HG02642 (cell line): ENCODE measurements around the gene PFKFB2.
A peak's percentile ranks its signal among the peaks of the same experiment; 100 is the strongest.

ENCODE experiments used
- ATAC-seq: cut with Tn5 transposase; IDR thresholded peaks from one replicate; pipeline ENCODE4 v1.9.1; 2021; ENCODE audit warnings: mild to moderate bottlenecking; ENCODE audit not compliant: unreplicated experiment, poor library complexity

Gene PFKFB2

GRCh38 chr1:207052911-207053769, at the start of gene PFKFB2:
PFKFB2 (plus strand) TSS chr1:207053275; CDS start chr1:207054718, 1,443 bp downstream.
- peak; percentile 79 for ATAC-seq

DNA sequence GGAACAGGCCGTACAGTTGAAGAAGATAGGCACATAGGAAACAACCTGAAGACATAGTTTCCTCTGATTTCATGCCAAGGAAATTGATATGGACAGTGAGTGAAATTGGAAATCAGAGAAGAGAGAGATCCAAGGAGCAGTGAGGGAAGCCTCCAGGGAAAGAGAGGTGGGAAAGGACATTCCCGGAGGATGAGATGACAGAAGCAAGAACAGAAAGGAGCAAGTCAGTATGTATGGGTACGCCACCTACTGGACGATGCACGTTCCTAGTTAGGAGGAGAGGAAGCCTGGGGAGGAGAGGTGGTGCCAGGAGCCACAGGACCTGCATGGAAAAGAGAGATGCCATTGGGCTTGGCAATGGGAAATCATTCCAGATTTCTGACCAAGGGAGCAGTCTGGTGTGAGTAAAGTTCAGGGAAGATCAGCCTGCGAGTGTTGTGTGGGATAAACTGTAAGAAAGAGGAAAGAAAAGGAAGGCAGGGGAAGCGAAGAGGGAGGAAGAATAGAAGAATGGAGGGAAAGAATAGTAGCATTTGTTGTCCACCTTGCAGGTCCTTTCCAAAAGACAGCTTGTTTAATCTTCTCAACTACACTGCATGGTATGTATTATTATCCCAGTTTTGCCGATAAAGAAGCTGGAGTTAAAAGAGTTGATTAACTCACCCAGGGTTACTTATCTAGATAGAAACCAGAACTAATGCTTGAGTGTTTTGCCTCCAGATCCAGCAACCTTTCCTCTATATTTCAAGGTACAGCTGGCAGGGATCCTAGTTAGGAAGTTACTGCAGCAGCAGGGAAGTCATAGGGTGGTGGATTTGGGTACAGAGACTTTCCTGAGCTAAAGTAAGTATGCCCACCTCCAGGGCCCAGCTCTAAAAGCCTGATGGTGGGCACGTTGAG, 47.9 kb upstream of the PFKFB2 start:
- no peak for ATAC-seq

DNA sequence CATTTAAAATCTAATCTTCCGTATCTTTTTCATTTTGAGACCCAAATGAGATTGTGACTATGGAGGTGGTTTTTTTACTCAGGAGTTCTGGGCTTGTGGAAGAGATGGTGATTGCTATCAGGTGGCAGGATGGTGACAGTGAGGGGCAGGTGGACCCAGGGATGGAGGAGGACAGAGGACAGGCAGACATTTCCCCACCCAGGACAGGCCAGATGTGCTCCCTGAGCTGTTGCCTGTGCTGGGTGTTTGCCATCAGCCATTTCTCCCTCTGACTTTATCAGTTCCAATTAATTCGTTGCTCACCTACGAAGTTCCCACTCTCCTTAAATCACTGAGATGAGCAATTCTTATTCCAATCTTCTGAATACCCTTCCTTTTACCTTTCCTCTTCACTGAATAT, 47.0 kb upstream of the PFKFB2 start:
- ATAC-seq: no peak

DNA sequence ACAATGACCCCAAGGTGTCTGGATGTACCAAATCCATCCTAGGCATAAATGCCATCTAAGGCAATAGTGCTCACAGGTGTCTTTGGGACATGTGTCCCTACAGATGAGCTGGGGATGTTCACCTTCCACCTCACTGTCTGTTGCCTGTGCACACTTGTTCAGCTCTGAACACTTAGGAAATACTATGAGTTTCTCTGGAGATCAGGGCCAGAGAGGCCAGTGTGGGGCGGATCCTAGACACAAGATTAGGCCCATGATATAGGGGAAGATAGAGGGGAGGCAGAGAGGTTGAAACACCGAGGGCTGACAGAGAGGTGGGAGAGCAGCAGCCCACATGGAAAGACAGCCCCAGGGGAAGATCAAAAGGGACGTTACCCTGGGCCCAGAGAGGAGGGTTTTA, 46.2 kb upstream of the PFKFB2 start:
- ATAC-seq: no peak

- ATAC-seq: no peak
These were observed 45.6 kb upstream of the PFKFB2 start for GRCh38 chr1:207007352-207008033.

- no peak for ATAC-seq
These were observed 43.8 kb upstream of the PFKFB2 start for GRCh38 chr1:207009182-207009850.

DNA sequence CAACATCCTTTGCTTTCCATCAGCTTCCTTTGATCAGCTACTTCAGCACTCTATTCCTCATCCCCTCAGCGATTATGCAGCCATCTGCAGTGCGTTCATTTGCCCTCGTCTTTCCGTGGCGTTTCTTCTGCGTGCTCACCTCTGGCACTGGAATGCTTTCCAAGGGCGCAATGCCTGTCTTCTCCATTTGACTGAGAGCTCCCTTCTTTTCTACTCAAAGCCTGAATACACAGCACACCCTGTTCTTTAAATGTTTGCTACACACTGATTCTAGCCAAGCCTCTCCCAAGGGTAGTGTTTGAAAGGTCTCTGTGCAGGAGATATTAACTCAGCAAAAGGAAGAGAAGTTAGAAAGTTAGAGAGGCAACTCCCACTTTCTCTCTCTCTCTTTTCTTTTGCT, 43.1 kb upstream of the PFKFB2 start:
- no peak for ATAC-seq

GRCh38 chr1:207010726-207011125, 42.3 kb upstream of the PFKFB2 start:
- ATAC-seq: no peak

GRCh38 chr1:207013321-207014085, 39.6 kb upstream of the PFKFB2 start:
- no peak for ATAC-seq

GRCh38 chr1:207014728-207015127, 38.3 kb upstream of the PFKFB2 start:
- no peak for ATAC-seq

DNA sequence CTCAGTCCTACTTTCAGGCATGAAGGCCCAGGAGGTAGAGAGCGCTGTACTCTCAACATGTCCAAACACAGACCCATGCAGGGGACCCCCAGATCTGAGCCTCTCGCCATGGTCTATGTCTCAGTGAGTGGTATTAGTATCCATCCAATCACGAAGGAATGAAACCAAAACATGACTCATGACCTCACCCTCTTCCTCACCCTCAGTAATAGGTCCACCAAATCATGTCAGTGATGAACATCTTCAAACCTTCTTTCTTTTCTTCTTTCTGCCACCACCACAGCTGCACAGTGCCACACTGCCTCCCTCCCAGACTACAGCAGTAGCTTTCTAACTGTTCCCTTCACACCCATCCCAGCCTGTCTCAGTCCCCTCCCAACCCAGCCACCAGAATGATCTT, 37.3 kb upstream of the PFKFB2 start:
- ATAC-seq: no peak

DNA sequence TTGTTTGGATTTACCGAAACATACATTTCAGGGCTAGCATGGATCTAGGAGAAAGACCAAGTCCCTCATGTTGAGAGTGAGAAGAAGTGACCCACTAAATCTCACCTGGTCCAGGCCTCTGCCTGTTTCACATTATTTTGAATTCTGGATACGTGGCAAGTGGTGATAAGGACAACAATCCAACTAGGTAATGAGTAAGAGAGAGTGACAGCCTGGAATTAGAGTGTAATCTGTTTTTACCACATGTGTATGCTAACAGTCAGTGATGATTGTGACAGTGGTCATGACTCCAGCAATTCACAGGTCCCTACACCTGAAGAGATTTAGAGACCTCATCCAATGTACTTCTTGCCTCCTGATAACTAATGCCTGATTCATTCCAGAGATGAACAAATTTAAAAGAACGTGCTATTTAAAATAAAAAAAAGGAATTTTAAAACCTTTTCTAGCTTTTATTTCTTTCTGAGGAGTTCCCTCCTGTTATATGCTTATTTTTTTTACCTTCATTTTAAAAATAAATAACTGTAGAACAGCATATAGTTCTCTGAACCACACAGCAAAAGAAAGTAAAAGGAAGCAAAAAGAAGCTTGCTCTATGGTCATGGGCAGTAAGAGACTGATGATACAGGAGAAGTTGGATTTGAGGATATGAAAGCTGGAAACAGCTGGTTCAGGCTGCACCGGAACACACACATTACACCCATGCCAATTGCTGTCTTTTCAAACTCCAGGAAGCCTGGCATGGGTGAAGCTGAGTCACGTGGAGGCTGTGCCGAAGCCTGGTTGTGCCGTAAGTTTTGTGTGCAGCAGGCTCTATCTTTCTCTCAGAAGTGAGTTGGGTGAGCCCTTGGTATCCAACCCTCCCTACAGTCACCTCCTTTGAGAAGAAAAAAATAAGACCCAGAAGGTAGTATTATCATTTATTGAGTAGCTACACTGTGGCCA, 35.2 kb upstream of the PFKFB2 start:
- ATAC-seq: no peak

- no peak for ATAC-seq
These were observed 34.4 kb upstream of the PFKFB2 start for GRCh38 chr1:207018707-207019106.

DNA sequence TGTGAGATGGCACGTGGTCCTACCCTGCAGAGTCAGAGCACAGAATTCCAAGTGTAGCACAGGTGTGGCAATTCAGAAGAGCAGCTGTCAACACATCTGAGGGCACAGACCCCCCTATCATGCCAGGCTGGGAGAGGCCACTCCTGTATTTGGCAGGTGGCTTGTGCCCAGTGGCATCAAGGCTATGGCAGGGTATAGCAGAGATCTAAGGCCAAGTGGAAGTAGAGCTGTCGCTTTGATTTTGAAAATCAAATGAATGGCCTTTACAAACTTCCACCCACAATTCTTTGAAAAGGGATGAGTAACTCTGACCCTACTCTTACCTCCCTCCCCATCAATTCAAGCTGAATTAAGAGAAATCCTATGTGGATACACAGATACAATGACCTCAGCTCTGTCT, 33.9 kb upstream of the PFKFB2 start:
- ATAC-seq: no peak

DNA sequence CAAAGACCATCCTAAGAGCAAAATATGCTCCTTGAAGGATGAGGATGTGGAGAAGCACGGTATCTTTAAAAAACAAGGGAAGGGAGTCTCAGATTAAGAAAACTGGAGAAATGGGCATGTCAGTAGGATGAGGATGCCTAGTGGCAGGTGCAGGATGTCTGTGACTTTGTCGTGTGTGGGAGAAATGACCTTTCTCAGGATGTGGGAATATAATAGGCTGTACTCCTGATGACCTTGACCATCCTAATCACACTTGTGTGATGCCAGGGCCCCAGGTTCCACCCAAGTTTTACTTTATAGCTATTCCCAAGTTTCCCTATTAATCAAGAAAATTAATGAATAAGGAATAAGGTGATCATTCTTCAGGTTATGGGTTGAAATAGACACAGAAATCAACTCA, 33.4 kb upstream of the PFKFB2 start:
- no peak for ATAC-seq

DNA sequence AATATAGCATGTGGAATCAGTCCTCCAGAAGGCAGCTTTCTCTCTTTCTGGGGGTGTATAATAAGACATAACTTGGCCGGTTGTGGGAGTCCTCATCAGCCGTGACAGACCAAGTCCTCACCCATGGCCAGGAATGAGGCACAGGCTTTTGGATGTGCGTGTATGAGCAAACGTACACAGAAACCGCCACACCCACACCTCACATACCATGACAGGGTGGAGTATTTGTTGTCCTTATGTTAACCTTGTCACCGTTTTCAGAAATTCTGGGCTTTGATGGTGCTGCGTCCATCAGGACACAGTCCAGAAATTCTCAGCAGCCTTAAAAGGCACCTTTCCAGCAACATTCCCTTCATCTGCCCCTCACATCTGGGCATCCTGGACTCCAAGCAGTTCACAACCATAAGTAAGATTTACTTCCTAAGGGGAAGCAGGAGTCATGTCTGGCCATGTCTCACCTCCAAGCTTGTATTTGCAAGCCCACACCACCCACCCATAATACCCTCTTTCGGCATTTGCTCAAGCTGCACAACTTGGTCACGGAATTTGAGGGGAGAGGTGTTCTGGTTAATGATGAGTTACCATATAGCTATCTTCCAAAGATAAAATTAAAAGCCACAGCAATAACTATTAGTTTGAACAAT, 32.9 kb upstream of the PFKFB2 start:
- no peak for ATAC-seq

DNA sequence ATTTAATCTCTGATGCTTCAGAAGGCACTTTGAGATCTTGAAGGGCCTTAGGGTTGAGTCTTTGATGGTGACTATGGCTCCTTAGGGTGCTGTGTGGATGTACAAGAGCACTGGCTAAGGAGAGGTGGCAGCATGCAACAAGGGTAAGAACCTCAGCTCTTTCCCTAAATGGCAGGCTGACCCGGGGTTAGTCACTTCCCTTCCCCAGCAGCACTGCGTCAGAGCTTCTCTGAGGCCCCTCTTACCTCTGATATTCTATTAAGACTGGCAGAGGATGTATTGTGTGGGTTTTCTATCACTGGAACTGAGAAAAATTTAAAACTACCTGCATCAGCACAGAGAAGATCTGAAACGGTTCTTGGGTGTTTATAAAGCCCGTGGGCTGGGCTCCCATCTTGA, 32.4 kb upstream of the PFKFB2 start:
- ATAC-seq: no peak
